GM12873 (cell line): Measurements from ENCODE around the gene SLC7A6OS.

ENCODE experiments used
- CTCF ChIP-seq: IDR thresholded peaks from 2 replicates; pipeline ENCODE4 v1.5.1; 2012; ENCODE audit warnings: low read depth, mild to moderate bottlenecking, moderate library complexity, low read length, control low read depth; ENCODE audit not compliant: insufficient read depth; ENCODE audit errors: missing control alignments

SLC7A6OS gene

GRCh38 chr16:68310774-68311511 is at the start of gene SLC7A6OS, which contains the start of gene PRMT7:
TSS of gene SLC7A6OS (minus strand) at chr16:68310946. CDS start at chr16:68310926, 20 bp downstream.
TSS of gene PRMT7 (plus strand) at chr16:68311019. CDS start at chr16:68315980, 4,961 bp downstream.
- TF ChIP-seq CTCF = no peak

GRCh38 chr16:68359398-68360191 is 48.8 kb upstream of the SLC7A6OS start:
- no peak for TF ChIP-seq CTCF

- TF ChIP-seq CTCF = no peak
Observed at GRCh38 chr16:68358951-68359350, 48.2 kb upstream of the SLC7A6OS start.

GRCh38 chr16:68357923-68358322 is 47.2 kb upstream of the SLC7A6OS start:
- TF ChIP-seq CTCF = no peak

- TF ChIP-seq CTCF = no peak
Observed at GRCh38 chr16:68357521-68357922, 46.8 kb upstream of the SLC7A6OS start.

GRCh38 chr16:68356919-68357286 is 46.2 kb upstream of the SLC7A6OS start:
- TF ChIP-seq CTCF = no peak

- TF ChIP-seq CTCF = no peak
Observed at GRCh38 chr16:68356249-68356918, 45.6 kb upstream of the SLC7A6OS start.
